Astrocyte of the spinal cord (primary cell): ENCODE results near the gene DPY19L1.
"Not testable (repeated sequence)": the region's sequence is repeated elsewhere in the genome, so short reads cannot be mapped to it uniquely, and the experiment has no call there.

ENCODE experiments used
- DNase-seq: peaks from one replicate; pipeline ENCODE4 v3.0.0; 2011; ENCODE audit warnings: low read depth, low spot score
- H3K4me3 ChIP-seq: 2 replicates; pipeline ENCODE4 v1.5.1; 2011; ENCODE audit warnings: low read depth, mild to moderate bottlenecking, low read length, moderate library complexity
- CTCF ChIP-seq: IDR thresholded peaks from 2 replicates; pipeline ENCODE4 v1.5.1; 2012; ENCODE audit warnings: low read depth, mild to moderate bottlenecking, low read length, inconsistent platforms
- in situ Hi-C: cut with HindIII; loops from 2 replicates; pipeline ENCODE4 v1.10.0; 2017; ENCODE audit warnings: low sequenced_read_pairs

Gene DPY19L1

GRCh38 chr7:34958021-34958420 lies 79.3 kb downstream of the DPY19L1 start:
- DNase-seq: no peak

GRCh38 chr7:34952822-34953221 lies 84.5 kb downstream of the DPY19L1 start:
- no peak overlapping the region for H3K4me3 ChIP-seq
- in situ Hi-C loops: no loop called here
- no peak for TF ChIP-seq CTCF
- no peak for DNase-seq

More at GRCh38 chr7:34958021-34958420, 79.3 kb downstream of the DPY19L1 start:
- no peak overlapping the region for H3K4me3 ChIP-seq
- in situ Hi-C loops: no loop called here
- no peak for TF ChIP-seq CTCF

GRCh38 chr7:34949361-34949760 lies 87.9 kb downstream of the DPY19L1 start:
- no peak for TF ChIP-seq CTCF
- in situ Hi-C loops: no loop called here
- DNase-seq: peak; percentile 46
- H3K4me3 ChIP-seq: no peak overlapping the region

- H3K4me3 ChIP-seq: not testable (repeated sequence)
These were observed 89.9 kb downstream of the DPY19L1 start for GRCh38 chr7:34947427-34947826.

GRCh38 chr7:34946486-34946885 lies 90.8 kb downstream of the DPY19L1 start:
- H3K4me3 ChIP-seq: no peak overlapping the region
- no peak for DNase-seq
- in situ Hi-C loops: no loop called here
- TF ChIP-seq CTCF: no peak

More at GRCh38 chr7:34947427-34947826, 89.9 kb downstream of the DPY19L1 start:
- in situ Hi-C loops, DNase-seq: not testable (repeated sequence)

- H3K4me3 ChIP-seq, in situ Hi-C loops, DNase-seq: not testable (repeated sequence)
These were observed 91.3 kb downstream of the DPY19L1 start for GRCh38 chr7:34945894-34946477.

GRCh38 chr7:34939175-34939574 lies 98.1 kb downstream of the DPY19L1 start:
- DNase-seq: peak; percentile 78
- no peak for TF ChIP-seq CTCF
- H3K4me3 ChIP-seq: no peak overlapping the region
- in situ Hi-C loops: no loop called here

- DNase-seq: not testable (repeated sequence)
These were observed 101.5 kb downstream of the DPY19L1 start for GRCh38 chr7:34935735-34936165.

More at GRCh38 chr7:34935735-34936165, 101.5 kb downstream of the DPY19L1 start:
- H3K4me3 ChIP-seq, in situ Hi-C loops: not testable (repeated sequence)
